Measurements from ENCODE around the gene RBFOX2. TPM values are rescaled to one million over a fixed set of nuclear protein-coding genes. Genes with fewer than 3 reads are reported as not detected.

Gene RBFOX2
- total RNA-seq, 1 experiment from 2014 or later, result 81.1 TPM

GRCh38 chr22:36053242-36054147 is 24.9 kb upstream of the RBFOX2 start:
- Histone ChIP-seq H3K9me3 (ENCODE audit: control insufficient read depth, insufficient read depth, low read depth, low read length) (no peaks in the 10 kb centered on the region), H3K27me3 (ENCODE audit: control insufficient read depth, insufficient read depth, low read length) (no peaks in the 10 kb centered on the region), H3K4me3 (ENCODE audit: low read depth in 2 of 2, low read length in 2 of 2) (no peak overlapping the region), H3K36me3 (ENCODE audit: control insufficient read depth, insufficient read depth, low read length) (no peaks in the 10 kb centered on the region), H3K4me1 (ENCODE audit: control insufficient read depth, insufficient read depth, low read length) (no peaks in the 10 kb centered on the region; the same call in 1 of the 2 replicates), H3K27ac (ENCODE audit: low read length) (no peak overlapping the region)
- ChIA-PET POLR2A (interaction anchor here (0.6 kb wide), 1 partner anchor 24 kb away, joined by 16 read pairs; no protein-coding TSS in a partner anchor), CTCF (no interaction called here)
- BruUV-seq (replicated peaks), result no TSS peak
- no peak for ATAC-seq
- in situ Hi-C loops (cut with HindIII; ENCODE audit: low pct_unique_long_range_greater_than_20kb, low sequenced_read_pairs) (no loop called here), intact Hi-C loops (cut with micrococcal nuclease; ENCODE audit: unreplicated experiment) (no loop called here)
- TF ChIP-seq CTCF (IDR thresholded peaks at IDR 0.05) (no peak), REST (IDR thresholded peaks at IDR 0.05; ENCODE audit: insufficient read depth in 1 of 2, low read depth in 2 of 2, low read length in 1 of 2) (no peak), POLR2AphosphoS5 (IDR thresholded peaks at IDR 0.05; ENCODE audit: low read depth, low read length) (no peak), SIN3A (IDR thresholded peaks at IDR 0.05; ENCODE audit: borderline replicate concordance, insufficient read depth, low read depth, low read length) (no peak), TCF7L2 (IDR thresholded peaks at IDR 0.05; ENCODE audit: low read depth, low read length) (no peak)
- DNase-seq (ENCODE audit: low read depth, low spot score), result no peak

GRCh38 chr22:36052505-36052941 is 23.9 kb upstream of the RBFOX2 start:
- intact Hi-C loops (cut with micrococcal nuclease; ENCODE audit: unreplicated experiment), result no loop called here
- Histone ChIP-seq H3K27me3 (ENCODE audit: control insufficient read depth, insufficient read depth, low read length) (no peaks in the 10 kb centered on the region), H3K4me1 (ENCODE audit: control insufficient read depth, insufficient read depth, low read length) (no peaks in the 10 kb centered on the region; the same call in 1 of the 2 replicates), H3K9me3 (ENCODE audit: control insufficient read depth, insufficient read depth, low read depth, low read length) (no peaks in the 10 kb centered on the region), H3K4me3 (ENCODE audit: low read depth in 2 of 2, low read length in 2 of 2) (no peak overlapping the region), H3K27ac (ENCODE audit: low read length) (no peak overlapping the region), H3K36me3 (ENCODE audit: control insufficient read depth, insufficient read depth, low read length) (no peaks in the 10 kb centered on the region)
- CTCF ChIA-PET, result no interaction called here
- ATAC-seq (peak; percentile 70; the same call in 1 of the 2 replicates), DNase-seq (ENCODE audit: low read depth, low spot score) (no peak)
- POLR2A ChIA-PET, result no interaction called here
- TF ChIP-seq REST (IDR thresholded peaks at IDR 0.05; ENCODE audit: insufficient read depth in 1 of 2, low read depth in 2 of 2, low read length in 1 of 2), result no peak
- no peak for TF ChIP-seq SIN3A (IDR thresholded peaks at IDR 0.05; ENCODE audit: borderline replicate concordance, insufficient read depth, low read depth, low read length)
- no peak for TF ChIP-seq TCF7L2 (IDR thresholded peaks at IDR 0.05; ENCODE audit: low read depth, low read length)
- TF ChIP-seq POLR2AphosphoS5 (IDR thresholded peaks at IDR 0.05; ENCODE audit: low read depth, low read length), result no peak
- no peak for TF ChIP-seq CTCF (IDR thresholded peaks at IDR 0.05)
- BruUV-seq (replicated peaks), result no TSS peak
- in situ Hi-C loops (cut with HindIII; ENCODE audit: low pct_unique_long_range_greater_than_20kb, low sequenced_read_pairs), result no loop called here

Data from Panc1 (cell line).